OCI-LY7 (cell line): ENCODE results near the gene GPD2.

ENCODE experiments used
- CTCF ChIP-seq: fragments of 200-600 bp; sonication (generic); conservative IDR thresholded peaks from 2 replicates; pipeline ENCODE4 v1.5.1; 2014; ENCODE audit warnings: mild to moderate bottlenecking, antibody characterized with exemption, low read length, moderate library complexity, mixed read lengths
- EZH2phosphoT487 ChIP-seq: fragments of 200-600 bp; sonication (generic); IDR thresholded peaks from 2 replicates; pipeline ENCODE4 v1.6.1; 2018; ENCODE audit warnings: low read depth, borderline replicate concordance, mild to moderate bottlenecking, mixed run types, antibody characterized with exemption, low read length, moderate library complexity, mixed read lengths

- TF ChIP-seq CTCF, result no peak
- TF ChIP-seq EZH2phosphoT487, result no peak
These were observed 14.3 kb upstream of the GPD2 start for GRCh38 chr2:156421851-156422250.
